HL-60 (cell line): ENCODE data around the gene PPM1F.

ENCODE experiments used
- CTCF ChIP-seq: IDR thresholded peaks from one replicate; pipeline ENCODE4 v1.5.1; 2011; ENCODE audit warnings: low read length, control low read depth, inconsistent platforms; ENCODE audit not compliant: insufficient read depth
- GABPA ChIP-seq: IDR thresholded peaks from 2 replicates; pipeline ENCODE4 v1.6.1; 2012; ENCODE audit warnings: low read depth

GRCh38 chr22:21896951-21897513 is 55.6 kb downstream of the PPM1F start:
- no peak for TF ChIP-seq CTCF
- TF ChIP-seq GABPA, result no peak
